Bone marrow (tissue), 2 donors: Measurements from ENCODE around the gene KLHDC7A.

Source experiments
- DNase-seq, 2 donors: peaks; one replicate each; lab custom pipeline; 2025; lab: John Stamatoyannopoulos, UW

The KLHDC7A gene

DNA sequence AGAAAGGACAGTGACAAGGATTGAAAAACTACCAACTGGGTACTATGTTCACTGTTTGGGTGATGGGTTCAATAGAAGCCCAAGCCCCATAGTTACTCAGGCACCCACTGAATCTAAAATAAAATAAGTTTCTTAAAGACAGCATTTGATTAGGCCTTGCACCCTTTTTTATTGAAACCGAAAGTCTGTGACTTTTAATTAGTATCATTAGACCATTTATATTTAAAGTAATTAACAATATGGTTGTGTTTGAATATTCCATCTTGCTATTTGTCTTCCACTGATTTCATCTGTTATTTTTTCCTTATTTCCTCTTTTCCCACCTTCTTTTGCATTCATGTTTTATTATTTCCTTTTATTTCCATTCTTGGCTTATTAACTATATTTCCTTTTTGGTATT is 27.4 kb downstream of the KLHDC7A start:
- no peak for DNase-seq

DNA sequence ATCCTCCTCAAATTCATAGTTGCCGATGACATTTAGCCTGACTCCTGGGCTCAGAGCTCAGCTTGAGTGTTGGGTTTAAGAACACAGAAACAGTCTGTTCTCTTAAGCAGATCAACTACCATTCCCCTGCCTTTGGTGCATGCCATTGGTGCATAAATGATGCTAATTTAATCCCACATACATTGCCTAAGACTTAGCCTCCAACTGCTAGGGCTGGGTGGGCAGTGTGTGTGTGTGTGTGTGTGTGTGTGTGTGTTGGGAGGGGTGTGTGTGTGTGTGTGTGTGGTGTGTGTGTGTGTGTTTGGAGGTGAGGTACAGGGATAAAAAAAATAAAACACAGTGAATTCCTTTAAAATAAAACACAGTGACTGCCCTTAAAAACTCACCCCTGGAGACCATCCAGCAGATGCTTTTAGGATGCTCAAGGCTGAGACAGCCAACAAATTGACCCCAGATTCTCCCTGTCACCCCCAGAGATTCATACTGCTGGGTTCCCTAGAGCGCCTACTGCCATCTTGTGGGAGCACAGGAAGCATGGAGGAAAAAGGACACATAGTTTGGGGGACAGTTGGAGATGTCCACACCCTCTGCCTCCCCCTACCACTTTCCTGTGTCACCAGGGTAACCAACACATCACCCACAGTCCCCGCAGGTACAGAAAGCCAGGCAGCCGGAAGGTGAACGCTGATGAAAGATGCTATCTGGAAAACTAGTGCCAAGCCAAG is 30.6 kb downstream of the KLHDC7A start:
- DNase-seq = no peak

DNA sequence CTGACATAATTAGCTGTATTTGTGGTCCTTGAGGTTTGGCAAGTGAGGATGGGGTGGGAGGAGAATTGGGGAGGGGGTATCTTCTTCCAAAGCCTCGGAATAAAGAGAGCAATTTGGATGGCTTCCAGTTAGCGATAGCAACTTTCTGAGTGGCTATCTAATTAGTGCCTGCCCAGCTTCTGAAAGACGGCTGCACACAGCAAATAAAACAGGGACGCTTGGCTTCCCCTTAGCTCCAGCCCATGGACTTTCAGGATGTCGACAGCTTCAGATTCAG is 31.1 kb downstream of the KLHDC7A start:
- no peak for DNase-seq

DNA sequence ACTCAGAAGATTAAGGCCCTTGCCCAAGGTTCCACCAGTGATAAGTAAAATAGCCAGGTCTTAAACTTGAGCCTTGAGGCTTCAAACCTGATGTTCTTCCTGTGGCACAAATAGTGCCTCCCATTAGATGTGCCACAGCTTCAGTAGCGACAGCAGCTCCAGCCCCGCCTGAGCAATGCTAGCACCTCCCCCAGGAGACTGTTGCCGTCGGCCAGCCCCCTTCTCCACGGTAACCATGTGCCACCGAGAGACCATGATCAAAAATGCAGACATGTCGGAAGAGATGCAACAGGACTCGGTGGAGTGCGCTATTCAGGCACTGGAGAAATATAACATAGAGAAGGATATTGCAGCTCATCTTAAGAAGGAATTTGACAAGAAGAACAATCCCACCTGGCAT is 32.2 kb downstream of the KLHDC7A start:
- DNase-seq = no peak

DNA sequence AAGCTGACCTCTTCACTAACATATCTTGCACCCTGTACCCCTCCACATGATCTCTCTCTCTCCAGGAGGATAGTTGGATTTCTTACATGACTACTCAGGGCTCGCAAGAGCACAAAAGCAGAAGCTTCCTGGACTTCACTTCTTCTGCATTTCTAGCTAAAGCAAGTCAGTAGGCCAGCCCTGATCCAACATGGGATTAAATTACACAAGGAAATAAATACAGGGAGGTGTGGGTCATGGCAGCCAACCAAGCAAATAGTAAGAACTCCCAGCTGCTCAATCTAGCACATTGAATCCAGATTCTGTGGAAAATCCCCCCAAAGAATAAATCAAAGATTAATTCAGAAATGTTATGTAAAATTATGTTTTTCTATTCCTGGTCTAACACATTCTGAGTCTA is 33.3 kb downstream of the KLHDC7A start:
- DNase-seq = no peak

DNA sequence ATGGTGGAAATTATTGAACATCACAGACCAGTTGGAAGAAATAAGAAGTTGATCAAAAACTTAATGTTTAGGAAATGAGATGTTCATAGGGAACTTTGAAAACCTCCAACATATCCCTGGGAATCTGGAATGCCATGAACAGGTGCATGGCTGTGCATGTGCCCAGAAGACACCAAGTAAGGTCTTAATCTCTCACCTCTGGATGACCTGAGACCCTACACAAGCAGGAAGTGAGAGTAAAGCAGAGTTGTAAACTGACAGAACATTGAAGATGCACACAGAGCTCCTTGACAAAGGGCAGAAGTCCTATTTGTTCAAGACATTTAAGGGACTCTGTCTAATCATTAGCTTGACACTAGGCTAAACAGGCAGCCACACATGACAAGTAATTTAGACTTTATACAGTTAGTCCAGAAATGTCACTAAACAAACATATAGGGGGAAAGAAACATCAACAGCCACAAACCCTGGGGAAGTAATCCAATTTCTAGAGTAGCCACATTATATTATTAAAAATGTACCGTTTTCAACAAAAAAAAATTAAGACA is 34.5 kb downstream of the KLHDC7A start:
- DNase-seq = no peak

DNA sequence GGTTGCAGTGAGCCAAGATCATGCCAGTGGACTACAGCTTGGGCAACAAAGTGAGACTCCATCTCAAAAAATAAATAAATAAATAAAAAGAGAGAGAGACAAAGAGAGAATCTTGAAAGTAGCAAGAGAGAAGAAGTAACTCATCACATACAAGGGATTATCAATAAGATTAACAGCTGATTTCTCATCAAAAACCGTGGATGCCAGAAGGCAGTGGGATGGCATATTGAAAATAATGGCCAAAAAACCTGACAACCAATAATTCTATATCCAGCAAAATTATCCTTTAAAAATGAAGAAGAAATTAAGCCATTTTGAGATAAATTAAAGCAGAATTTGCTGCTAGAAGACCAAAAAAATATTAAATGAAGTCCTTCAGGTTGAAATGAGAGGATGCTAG is 35.7 kb downstream of the KLHDC7A start:
- no peak for DNase-seq

DNA sequence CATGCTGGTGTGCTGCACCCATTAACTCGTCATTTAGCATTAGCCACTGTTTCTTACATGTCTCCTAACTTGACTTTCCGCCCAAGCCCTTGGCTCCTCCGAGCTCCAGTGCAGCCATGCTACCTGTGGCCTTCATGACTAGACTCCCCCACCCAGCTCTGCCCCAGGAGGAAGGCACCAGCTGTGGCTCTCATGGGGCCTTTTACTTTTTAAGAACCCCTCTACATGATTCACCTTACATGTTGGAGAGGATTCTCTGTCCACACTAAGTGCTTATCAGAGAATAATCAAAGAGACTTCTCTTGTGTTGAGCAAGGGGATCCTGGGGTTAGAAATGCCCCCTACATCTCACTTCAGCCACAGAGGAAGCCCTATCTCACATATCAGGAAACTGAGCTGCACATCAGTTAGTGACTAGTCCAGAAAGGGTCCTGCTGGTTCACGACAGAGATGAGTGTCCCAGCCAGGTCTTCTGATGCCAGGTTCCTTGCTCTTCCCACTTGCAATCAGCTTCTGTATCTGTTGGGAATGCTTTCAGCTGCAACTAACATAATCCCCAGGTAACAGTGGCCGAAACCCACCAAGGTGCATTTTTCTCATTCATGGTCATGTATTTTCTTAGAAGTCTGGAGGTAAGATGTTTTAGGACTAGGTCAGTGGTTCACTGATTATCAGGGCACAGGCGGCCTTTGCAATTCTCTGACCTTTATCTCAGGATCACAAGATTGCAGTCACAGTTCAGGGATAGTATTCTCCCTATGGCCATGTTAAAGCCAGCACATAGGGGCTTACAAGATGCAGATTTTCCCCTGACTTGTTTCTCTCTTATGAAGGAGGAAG is 45.9 kb downstream of the KLHDC7A start:
- no peak for DNase-seq

DNA sequence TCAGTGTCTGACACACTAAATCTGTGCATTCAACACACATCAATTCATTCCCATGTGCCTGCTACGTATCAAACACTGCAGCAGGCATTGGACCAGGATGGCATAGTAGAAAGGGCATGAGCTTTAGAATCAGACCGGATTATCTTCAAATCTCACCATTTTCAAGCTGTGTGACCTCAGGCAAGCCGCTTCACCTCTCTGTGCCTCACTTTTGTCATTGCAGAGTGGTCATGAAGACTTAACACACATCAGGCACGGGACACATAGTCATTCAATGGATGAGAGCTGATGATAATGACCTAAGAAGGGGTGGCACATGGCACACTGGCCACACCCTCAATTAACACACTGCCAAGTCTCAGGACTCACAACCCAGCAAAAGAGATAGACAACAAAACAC is 46.8 kb downstream of the KLHDC7A start:
- DNase-seq = no peak

DNA sequence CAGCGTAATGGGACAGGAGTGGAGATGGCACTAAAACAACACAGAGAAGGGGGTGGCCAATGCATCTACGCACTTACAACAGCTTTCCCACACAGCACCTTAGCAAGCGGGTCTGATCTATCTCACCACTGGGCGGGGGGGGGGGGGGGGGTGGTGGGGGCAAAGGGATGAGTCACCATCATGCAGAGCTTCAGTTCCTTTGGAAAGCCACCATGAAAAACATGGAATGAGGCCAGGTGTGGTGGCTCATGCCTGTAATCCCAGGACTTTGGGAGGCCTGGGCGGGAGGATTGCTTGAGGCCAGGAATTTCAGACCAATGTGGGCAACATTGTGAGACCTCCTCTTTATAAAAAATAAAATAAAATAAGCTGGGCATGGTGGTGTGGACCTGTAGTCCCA is 47.2 kb downstream of the KLHDC7A start:
- DNase-seq = no peak

DNA sequence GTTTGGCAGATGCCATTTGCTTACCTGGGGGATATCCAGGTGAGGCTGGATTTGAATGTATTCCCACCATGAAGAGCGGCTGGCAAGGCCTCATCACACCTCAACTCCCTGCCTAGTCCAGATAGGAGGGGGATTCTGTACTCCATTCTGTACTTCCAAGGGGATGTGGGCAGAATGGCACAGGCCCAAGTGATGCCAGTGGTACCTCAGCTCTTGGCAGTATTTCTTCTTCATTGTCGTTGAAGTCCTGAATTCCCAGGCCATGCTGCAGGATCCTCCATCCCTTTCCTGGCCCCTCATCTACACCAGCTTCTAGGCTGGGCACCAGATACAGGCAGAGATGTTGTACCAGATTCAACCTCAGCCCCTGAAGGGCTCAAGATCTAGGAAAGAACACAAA is 47.9 kb downstream of the KLHDC7A start:
- DNase-seq = no peak

DNA sequence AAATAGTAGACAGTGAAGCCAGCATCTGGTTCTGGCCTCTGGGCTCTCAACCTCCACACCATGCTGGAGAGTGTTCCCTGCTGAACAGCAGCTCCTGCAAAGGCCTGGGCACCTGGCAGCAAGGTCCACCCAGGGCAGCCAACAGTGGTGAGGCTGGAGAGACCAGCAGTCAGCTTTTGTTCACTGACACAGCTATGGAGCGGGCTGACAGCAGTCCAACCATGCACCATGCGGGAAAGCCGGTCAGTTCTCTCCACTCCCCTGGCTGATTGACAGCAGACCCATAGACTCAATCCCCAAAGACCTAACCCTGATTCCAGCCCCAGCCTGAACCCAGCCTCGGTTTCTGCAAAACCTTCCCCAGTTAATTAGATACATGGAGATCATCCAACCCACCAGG is 49.0 kb downstream of the KLHDC7A start:
- no peak for DNase-seq

DNA sequence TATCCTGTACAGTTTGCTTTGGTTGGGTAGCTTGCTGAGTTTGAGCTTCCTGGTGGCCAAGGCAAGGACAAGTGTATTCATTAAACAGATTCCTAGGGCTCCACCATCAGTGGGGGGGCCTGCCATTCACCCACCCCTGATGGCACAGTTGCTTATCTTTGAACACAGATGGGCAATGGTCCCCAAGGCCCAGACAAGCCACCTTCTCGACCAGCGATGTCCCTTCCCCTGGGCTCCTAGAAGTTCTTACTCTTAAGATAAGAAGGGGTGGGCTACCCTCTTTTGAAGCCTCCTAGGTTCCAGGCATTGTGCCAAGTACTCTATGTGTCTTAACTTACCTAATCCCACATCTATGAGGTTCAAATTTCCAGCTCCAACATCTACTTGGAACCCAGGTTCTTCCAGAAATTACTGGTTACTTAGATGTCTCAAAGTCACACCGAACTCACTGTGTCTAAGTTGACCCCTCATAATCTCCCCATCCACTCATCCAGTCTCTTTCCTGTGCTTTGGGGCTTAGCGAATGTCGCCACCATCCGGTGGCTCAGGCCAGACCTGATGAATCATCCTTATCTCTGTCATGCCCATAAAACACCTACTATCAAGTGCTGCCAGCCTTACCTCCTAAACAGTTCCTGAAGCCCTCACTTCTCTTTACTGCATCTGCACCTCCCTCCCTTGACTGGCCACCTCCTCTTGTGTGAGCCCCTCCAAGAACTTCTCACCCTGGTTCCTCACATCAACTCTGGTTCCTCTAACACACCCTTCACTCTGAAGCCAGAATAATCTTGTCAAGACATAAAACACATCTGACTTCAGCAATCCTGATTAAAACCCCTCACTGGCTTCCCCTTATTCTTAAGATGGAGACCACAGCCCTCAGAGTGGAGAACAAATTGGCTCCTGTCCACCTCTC is 50.1 kb downstream of the KLHDC7A start:
- DNase-seq = no peak

DNA sequence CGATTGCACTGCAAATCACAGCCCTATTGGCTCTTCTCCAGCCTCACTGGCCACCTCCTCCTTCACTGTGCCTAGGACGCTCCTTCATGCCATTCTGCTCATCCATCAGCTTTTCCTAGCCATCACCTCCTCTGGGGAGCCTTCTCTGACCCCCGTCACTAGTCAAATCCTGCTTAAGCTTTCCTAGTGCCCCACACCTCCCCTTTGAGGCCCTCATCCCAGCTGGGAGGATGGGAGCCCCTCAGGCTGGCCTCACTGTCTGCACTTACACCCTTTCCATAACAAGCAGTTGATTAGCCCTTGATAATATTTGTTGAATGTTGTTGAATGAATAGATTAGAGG is 50.7 kb downstream of the KLHDC7A start:
- DNase-seq = no peak

DNA sequence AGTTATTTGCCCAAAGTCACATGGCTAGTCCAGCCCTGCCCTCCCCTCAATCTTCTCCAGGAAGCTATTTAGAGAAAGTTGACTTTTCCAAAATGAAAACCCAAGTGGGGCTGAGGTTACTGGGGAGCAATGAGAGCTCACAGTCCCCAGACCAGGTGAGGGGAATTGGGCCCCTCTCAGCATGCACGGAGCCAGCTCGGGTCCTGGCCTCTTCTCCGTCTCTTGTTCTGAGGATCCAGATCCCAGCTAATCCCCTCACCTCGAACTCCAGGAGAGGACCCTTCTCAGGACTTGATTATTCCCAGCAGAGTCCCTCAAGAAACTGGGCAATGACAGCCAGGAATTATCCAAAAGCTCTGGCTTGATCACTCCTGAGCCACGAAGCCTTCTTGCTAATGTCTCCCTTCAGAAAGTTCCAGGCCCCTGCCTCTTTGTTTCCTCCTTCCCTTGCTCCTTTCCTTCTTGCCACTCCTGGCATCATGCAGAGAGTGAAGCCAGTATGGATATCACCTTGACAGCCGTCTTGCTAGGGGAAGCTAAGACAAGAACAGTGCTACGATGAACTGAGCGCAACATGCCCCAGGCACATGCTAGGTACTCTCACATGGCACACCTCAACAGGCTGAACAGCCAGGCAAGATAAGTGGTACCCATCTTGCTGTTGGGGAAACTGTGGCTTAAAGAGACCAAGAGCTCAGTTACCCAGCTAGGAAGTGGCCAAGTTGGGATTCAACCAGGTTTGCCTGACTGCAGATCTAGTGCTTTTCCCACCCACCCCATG is 51.9 kb downstream of the KLHDC7A start:
- DNase-seq = no peak

DNA sequence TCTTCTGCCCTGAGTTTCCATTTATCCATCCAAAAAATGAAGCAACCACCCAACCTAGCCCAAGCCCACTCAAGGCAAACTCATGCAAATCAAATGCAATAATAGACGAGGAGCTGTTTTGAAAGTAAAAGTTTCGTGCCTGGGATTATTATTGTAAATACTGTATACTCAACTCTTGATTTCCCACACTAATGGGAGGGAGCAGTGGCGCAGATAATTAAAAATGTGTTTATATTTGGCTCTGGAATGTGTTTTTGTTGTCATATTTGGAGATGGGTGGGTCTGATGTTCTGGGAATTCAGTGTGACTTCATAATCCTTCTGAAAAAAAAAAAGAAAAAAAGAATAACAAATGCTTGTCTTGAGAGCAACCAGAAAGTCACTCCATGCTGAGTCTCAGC is 52.5 kb downstream of the KLHDC7A start:
- DNase-seq = no peak

DNA sequence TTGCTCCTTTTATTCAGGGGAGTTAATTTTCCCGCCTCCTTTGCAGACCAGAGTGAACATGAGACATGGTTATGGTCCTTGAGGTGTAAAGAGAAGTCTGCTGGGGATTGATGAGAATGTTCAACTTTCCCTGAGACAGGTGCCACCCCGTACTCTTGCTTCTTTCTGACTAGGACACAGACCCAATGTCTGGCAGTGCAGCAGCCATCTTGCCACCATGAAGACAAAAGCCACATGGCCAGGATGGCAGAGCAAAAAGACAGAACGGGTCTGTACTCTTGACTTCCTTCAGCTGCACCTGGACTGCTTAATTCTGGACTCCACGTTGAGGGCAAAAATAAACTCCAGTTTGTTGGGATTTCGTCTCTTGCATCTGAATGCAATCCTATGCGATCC is 54.1 kb downstream of the KLHDC7A start:
- no peak for DNase-seq
